Osteoblast (primary cell): ENCODE data around the gene ABLIM2. TPM values are rescaled to one million over a fixed set of nuclear protein-coding genes. Genes with fewer than 3 reads are reported as not detected.
A peak's percentile ranks its signal among the peaks of the same experiment; 100 is the strongest.

Experiments
- DNase-seq: peaks from one replicate; pipeline ENCODE4 v3.0.0; 2011; ENCODE audit warnings: low spot score, mixed read lengths; ENCODE audit not compliant: insufficient read length; ENCODE audit errors: missing footprints
- H2AFZ ChIP-seq: 2 replicates; pipeline ENCODE4 v1.6.0; 2011; ENCODE audit warnings: mild to moderate bottlenecking, low read length
- H3K27ac ChIP-seq: 2 replicates; pipeline ENCODE4 v1.5.1; 2011; ENCODE audit warnings: mild to moderate bottlenecking, low read depth, low read length, moderate library complexity
- H3K27me3 ChIP-seq: 2 replicates; pipeline ENCODE4 v1.6.0; 2012; ENCODE audit warnings: mild to moderate bottlenecking, control low read depth, inconsistent platforms, low read length, moderate library complexity; ENCODE audit not compliant: insufficient read depth
- H3K36me3 ChIP-seq: 2 replicates; pipeline ENCODE4 v1.5.1; 2011; ENCODE audit warnings: mild to moderate bottlenecking, low read length, control low read depth, moderate library complexity; ENCODE audit not compliant: insufficient read depth
- H3K4me1 ChIP-seq: 2 replicates; pipeline ENCODE4 v1.5.1; 2011; ENCODE audit warnings: mild to moderate bottlenecking, low read length, control low read depth, moderate library complexity; ENCODE audit not compliant: insufficient read depth
- H3K4me2 ChIP-seq: 2 replicates; pipeline ENCODE4 v1.6.0; 2011; ENCODE audit warnings: mild to moderate bottlenecking, low read length; ENCODE audit not compliant: insufficient read depth
- H3K4me3 ChIP-seq: fragments of 200-600 bp; sonication (generic); 3 replicates; pipeline ENCODE4 v1.5.1; 2012; ENCODE audit warnings: mild to moderate bottlenecking, low read length, inconsistent platforms; ENCODE audit not compliant: insufficient read depth
- H3K79me2 ChIP-seq: 2 replicates; pipeline ENCODE4 v1.6.0; 2012; ENCODE audit warnings: mild to moderate bottlenecking, low read length, control low read depth, inconsistent platforms; ENCODE audit not compliant: insufficient read depth
- H3K9me3 ChIP-seq: 2 replicates; pipeline ENCODE4 v1.5.1; 2011; ENCODE audit warnings: low read depth, low read length, control low read depth
- H4K20me1 ChIP-seq: 2 replicates; pipeline ENCODE4 v1.6.0; 2012; ENCODE audit warnings: mild to moderate bottlenecking, low read length, control low read depth; ENCODE audit not compliant: insufficient read depth
- CTCF ChIP-seq: IDR thresholded peaks from 2 replicates; pipeline ENCODE4 v1.5.1; 2011; ENCODE audit warnings: mild to moderate bottlenecking, low read depth, low read length, moderate library complexity; ENCODE audit errors: extremely low read depth
- total RNA-seq: library from RNA; depleted of rRNA; stranded (reverse); fragments of >200 nt; gene quantifications from 2 replicates; pipeline ENCODE4 v1.2.3, GENCODE V29; 2012

Gene ABLIM2
- total RNA-seq, 1 donor = 0.36 TPM

GRCh38 chr4:8175686-8176085 lies 17.1 kb upstream of the ABLIM2 start:
- no peaks in the 10 kb centered on the region for H3K9me3 ChIP-seq
- peaks cover 19% of the 10 kb centered on the region for H3K27me3 ChIP-seq
- H3K4me1 ChIP-seq = no peaks in the 10 kb centered on the region
- H4K20me1 ChIP-seq = no peaks in the 10 kb centered on the region
- H3K4me3 ChIP-seq = no peak overlapping the region
- no peak overlapping the region for H3K27ac ChIP-seq
- DNase-seq = peak; percentile 63
- no peak overlapping the region for H3K4me2 ChIP-seq
- H2AFZ ChIP-seq = no peak overlapping the region
- no peaks in the 10 kb centered on the region for H3K79me2 ChIP-seq
- no peak for TF ChIP-seq CTCF
- no peaks in the 10 kb centered on the region for H3K36me3 ChIP-seq

- no peak overlapping the region for H3K27ac ChIP-seq
- H3K4me3 ChIP-seq = no peak overlapping the region
- H3K4me2 ChIP-seq = no peak overlapping the region
- no peaks in the 10 kb centered on the region for H3K79me2 ChIP-seq
- TF ChIP-seq CTCF = no peak
- H3K9me3 ChIP-seq = no peaks in the 10 kb centered on the region
- H3K36me3 ChIP-seq = no peaks in the 10 kb centered on the region
- no peaks in the 10 kb centered on the region for H3K4me1 ChIP-seq
- no peak for DNase-seq
- no peaks in the 10 kb centered on the region for H4K20me1 ChIP-seq
- H2AFZ ChIP-seq = no peak overlapping the region
- H3K27me3 ChIP-seq = peaks cover 23% of the 10 kb centered on the region
Measured at GRCh38 chr4:8174970-8175369, 16.4 kb upstream of the ABLIM2 start.

- Histone ChIP-seq H2AFZ (no peak overlapping the region), H3K27me3 (peaks cover 26% of the 10 kb centered on the region), H3K27ac (no peak overlapping the region), H3K4me3 (no peak overlapping the region), H3K4me2 (no peak overlapping the region), H3K36me3 (no peaks in the 10 kb centered on the region), H3K9me3 (peaks cover 2% of the 10 kb centered on the region), H4K20me1 (no peaks in the 10 kb centered on the region), H3K79me2 (no peaks in the 10 kb centered on the region), H3K4me1 (no peaks in the 10 kb centered on the region)
- peak; percentile 78 for DNase-seq
- no peak for TF ChIP-seq CTCF
Measured at GRCh38 chr4:8173492-8174242, 15.1 kb upstream of the ABLIM2 start.

GRCh38 chr4:8171984-8172924 lies 13.6 kb upstream of the ABLIM2 start:
- Histone ChIP-seq H4K20me1 (no peaks in the 10 kb centered on the region), H3K4me1 (no peaks in the 10 kb centered on the region), H3K27me3 (peaks cover 26% of the 10 kb centered on the region), H3K27ac (no peak overlapping the region), H3K9me3 (peaks cover 6% of the 10 kb centered on the region), H3K4me2 (no peak overlapping the region), H3K79me2 (no peaks in the 10 kb centered on the region), H3K36me3 (no peaks in the 10 kb centered on the region), H2AFZ (no peak overlapping the region), H3K4me3 (no peak overlapping the region)
- no peak for TF ChIP-seq CTCF
- peak; percentile 43 for DNase-seq
